SHP77 (cell line): ENCODE results near the gene GALNT7.

ENCODE experiments used
- DNase-seq, 2 experiments: peaks; one replicate each; lab custom pipeline; 2025; lab: John Stamatoyannopoulos, UW

Gene GALNT7

DNA sequence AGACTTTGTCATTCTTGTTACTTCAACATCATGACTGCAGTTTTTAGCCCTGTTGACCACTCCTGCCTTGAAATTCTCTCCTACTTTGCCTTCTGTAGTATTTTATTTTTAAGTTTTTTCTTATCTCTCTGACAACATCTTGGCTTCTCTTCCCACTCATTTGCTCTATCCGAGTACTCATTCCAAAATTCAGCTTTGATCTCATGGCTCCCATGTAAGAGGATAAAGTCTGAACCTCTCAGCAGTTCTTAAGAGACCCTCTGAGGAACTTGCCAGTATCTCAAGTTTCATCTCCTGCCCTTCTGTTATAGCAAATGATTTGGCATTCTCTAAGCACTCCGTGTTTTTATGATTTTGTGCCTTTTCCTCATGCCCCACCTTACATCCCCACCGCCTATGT, 67.7 kb downstream of the GALNT7 start:
- no peak for DNase-seq

GRCh38 chr4:173237152-173237551, 68.5 kb downstream of the GALNT7 start:
- no peak for DNase-seq

DNA sequence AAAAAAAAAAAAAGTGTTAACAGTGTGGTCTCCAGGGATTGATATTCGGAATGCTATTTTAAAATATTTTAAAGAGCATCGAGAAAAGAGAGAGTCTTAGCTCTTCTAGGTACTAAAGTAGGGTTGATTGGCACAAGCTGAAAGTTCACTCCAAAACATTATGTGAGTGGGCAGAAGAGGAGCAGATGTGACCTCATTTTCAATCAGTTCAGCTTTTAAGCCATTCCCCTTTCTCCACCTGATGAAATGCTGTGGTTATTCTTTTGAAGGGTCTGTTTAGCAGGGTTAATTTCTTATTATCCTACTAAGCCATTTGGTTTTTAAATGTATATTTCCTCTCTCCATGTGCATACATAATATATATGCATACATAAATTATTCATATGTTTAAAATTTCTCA, 69.2 kb downstream of the GALNT7 start:
- no peak for DNase-seq

DNA sequence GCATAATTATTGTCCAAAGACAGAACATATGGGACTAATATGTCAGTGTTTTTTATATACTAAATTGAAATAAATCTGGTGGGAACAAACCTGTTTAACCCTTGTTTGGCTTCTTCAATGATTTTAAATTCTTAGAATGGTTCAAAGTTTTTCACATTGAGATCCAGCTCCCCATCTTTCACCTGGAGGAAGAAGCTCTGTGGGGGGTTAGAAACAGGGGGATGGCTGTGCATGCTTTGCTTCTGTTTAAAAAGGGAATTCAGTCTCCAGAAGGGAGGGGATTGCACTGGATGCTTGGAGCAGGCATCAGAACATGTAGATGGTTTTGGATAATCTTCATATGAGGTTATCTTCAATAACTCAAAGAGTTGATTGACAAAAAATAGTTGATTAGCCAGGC, 72.1 kb downstream of the GALNT7 start:
- no peak for DNase-seq

DNA sequence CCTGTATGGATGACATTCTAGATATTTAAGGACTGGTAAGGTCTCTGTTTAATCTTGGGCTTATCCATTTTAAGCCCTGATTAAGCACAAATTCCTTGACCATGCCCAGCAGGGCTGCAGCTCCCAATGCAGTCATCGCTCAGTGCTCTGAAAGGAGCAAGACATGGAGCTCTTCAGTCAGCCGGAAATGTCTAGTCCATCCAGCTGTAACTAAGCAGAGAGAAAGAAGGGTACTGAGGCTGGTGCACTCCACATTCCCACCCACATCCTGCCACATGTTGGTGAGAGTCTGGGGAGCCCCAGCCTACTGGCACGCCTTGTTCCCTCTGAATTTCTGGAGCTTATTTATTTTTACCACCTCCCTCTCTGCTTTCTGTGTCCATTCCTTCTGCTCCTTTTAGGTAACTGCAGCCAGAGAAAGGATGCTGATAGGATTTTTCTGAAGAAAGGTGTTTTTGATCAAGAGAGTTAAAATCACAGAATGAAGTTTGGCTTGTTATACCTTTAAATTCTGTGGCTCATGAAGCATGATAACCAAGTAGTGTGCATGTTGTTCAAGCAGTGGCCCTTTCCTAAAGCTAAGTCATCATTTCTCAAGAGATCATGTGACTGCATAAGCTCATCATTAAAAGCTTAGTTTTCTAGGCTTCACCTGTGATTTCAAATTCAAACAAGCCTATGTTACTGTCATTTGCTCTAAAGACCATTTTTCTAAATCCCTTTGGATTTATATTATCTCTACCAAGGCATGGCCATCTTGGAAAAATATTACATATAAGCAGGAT, 74.0 kb downstream of the GALNT7 start:
- no peak for DNase-seq

DNA sequence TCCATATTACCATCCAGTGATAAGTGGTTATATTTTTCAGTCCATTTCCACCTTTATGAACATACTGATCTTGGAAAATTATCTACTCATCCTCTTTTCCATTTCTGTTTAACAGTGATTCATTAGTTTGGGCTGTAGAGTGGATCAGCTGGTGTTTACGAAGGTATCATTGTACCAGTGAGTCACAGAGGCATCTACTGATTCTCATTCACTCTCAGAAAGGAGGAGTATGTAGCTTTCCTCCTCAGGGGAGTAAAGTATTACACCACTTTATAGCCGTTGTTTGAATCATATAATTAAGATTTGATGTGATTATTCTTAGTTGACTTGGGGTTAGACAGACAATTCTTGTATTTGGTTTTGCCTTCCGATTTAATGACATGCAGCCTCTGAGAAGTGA, 74.7 kb downstream of the GALNT7 start:
- DNase-seq, result peak in 1 of 2 experiments; percentile 6

DNA sequence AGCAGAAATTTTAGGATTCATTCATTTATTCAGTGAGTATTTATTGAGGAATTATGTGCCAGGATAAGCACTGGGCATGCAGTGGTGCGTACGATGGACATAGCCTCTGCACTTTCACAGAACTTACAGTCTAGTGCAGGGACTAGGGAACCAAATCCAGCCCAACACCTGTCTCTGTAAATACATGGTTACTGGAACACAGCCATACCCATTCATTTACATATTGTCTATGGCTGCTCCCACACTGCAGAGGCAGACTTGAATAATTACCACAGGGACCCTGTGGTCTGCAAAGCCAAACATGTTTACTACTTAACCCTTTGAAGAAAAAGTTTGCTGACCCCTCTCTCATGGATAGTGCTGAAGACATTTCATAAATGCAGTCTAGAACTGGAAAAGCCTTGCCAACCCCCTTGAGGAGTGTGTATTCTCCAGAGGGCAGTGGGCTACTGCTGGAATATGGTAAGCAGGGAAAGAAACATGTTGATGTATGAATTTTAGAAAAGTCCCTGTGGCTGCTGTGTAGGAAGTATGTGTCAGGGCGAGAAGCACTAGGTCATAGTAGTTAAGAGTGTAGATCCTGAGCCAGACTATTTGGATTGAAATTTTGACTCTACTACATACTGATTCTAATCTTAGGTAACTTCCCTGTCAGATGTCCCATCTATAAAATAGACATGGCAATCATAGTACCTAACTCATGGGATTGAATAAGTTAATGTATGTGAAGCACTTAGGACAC, 75.5 kb downstream of the GALNT7 start:
- DNase-seq, result peak in 1 of 2 experiments; percentile 15

- no peak for DNase-seq
Measured at GRCh38 chr4:173245952-173246351, 77.3 kb downstream of the GALNT7 start.

GRCh38 chr4:173246719-173247118, 78.1 kb downstream of the GALNT7 start:
- DNase-seq, result no peak

GRCh38 chr4:173247321-173247720, 78.7 kb downstream of the GALNT7 start:
- peak in 1 of 2 experiments; percentile 18 for DNase-seq

GRCh38 chr4:173248690-173249089, 80.1 kb downstream of the GALNT7 start:
- no peak for DNase-seq

GRCh38 chr4:173252024-173252935, 83.7 kb downstream of the GALNT7 start:
- peak; percentile 92 to 93 for DNase-seq

- DNase-seq, result no peak
Measured at GRCh38 chr4:173253561-173253960, 85.0 kb downstream of the GALNT7 start.

GRCh38 chr4:173254646-173255045, 86.0 kb downstream of the GALNT7 start:
- no peak for DNase-seq

GRCh38 chr4:173256825-173257224, 88.2 kb downstream of the GALNT7 start:
- DNase-seq, result no peak

DNA sequence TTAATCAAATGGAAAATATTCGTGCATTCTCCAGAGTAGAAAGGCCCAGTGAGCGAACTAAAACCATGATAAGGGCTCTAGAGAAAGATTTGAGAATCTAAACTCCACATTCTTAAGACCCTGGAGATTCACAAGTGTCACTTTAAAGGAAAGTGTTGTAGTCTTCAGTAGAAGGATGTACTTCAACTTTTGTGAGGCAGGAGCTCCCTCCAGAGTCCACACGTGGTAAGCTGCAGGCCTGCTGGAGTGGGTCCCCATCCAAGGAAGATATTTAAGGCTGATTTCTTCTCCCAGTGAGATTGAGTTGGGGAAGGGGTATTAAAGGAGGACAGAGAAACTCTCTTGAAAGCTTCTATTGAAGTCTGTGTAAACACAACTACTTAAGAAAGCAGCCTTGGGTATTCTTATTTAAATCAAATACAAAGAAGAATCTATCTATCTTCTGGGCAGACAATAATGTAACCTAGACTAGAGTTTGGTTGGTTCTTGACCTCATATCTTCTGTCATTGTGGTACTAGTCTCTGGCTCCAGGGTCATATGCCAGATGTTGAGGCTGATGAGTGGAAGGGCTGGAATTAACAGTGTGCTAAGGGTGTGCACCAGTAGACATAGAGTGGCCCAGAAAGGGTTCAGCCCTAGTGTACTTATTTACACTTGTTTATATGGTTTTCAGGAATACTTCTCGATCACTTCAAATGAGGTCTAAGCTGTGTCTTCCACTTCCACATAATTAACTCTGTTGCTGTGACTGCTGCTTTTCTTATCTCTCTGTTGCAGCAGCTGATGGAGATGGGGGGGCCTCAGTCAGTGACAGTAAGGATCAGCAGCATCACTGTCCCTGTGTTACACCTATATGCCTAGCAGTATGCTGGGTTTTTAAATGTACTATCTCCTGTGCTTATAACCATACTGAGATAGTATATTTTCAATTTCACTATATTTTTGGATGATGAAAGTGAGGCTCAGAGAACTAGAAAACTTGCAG, 89.4 kb downstream of the GALNT7 start:
- peak in 1 of 2 experiments; percentile 28 for DNase-seq

DNA sequence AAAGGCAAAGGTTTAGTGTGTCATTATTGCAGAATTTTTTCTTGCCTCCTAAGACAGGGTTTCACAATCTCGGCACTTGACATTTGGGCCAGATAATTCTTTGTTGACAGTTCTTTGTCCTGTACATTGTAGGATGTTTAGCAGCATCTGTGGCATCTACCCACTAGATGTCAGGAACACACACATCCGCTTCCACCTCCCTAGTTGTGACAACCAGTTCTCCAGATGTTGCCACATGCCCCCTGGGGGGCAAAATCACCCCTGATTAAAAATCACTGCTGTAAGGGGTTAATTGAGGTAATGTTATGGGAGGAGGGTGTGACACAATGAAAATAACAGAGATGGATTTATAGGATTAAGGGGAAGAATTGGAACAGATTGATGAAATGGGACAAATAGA, 90.3 kb downstream of the GALNT7 start:
- no peak for DNase-seq

DNA sequence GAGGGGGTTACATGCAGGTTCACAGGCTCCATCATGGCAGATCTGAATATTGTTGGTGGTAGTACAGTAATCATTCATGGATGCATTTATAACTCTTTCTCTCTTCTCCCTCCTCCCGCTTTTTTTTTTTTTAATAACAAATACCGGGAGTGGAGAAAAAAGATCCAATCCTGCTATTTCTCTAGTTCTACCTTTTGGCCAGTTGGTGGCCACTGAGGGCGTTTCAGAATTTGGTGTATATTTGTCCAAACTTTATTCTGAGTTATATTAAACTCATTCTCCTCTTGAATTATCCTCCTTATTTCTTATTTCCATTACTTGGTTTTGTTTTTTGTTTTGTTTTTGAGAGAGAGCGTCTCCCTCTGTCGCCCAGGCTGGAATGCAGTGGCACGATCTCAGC, 90.7 kb downstream of the GALNT7 start:
- DNase-seq, result no peak

GRCh38 chr4:173261052-173261451, 92.4 kb downstream of the GALNT7 start:
- no peak for DNase-seq

DNA sequence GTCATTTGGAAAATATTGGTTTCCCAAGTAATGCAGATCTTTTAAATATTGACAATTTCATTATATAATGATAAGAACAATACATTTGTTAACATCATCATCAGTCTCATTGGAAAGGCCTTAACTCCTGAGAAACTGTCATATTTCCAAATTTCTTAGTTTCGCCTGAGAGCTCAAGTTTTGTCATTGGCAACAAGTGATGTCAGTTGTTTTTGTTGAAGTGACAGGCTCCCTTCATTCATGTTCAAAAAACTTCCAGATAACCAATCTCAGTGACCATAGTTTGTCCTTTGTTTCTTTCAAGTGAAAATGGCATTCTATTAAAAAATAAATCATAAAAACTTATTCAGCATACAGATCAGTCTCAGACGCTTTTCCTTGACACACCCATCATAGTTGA, 93.8 kb downstream of the GALNT7 start:
- no peak for DNase-seq

- DNase-seq, result no peak
Measured at GRCh38 chr4:173264245-173264644, 95.6 kb downstream of the GALNT7 start.
